Measurements from ENCODE around the gene CYP39A1. TPM values are rescaled to one million over a fixed set of nuclear protein-coding genes. Genes with fewer than 3 reads are reported as not detected.

The CYP39A1 gene
- total RNA-seq, 2 donors from 2014 or later: 1.8 to 3.8 TPM

DNA sequence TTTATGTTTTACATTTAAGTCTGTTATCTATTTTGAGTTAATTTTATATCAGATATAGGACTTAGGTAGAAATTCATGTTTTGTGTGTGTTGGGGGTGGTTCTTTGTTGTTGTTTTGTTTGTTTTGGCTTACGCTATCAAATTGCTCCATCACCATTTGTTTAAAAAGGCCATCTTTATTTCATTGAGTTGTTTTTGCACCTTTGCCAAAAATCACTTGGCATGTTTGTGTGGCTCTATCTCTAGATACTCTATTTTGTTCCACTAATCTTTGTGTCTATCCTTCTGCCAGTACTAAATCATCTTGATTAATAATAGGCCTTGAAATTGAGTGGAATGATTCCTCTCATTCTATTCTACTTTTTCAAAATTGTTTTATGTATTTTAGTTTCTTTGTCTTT, 7.4 kb downstream of the CYP39A1 start:
- Mint-ChIP-seq H3K9me3 (peaks cover 3% of the 10 kb centered on the region), H3K27me3 (ENCODE audit: insufficient read depth) (peaks cover 2% of the 10 kb centered on the region), H3K4me3 (no peak overlapping the region), H3K4me1 (no peaks in the 10 kb centered on the region), H3K36me3 (ENCODE audit: low read depth) (no peaks in the 10 kb centered on the region), H3K27ac (no peak overlapping the region)
- no peaks in the 10 kb centered on the region for H3K9me3 ChIP-seq (ENCODE audit: control insufficient read depth, low read length)
- no peak overlapping the region for H3K9ac ChIP-seq (ENCODE audit: extremely low read depth, low read length, poor library complexity, severe bottlenecking)
- H3K36me3 ChIP-seq (ENCODE audit: control insufficient read depth, insufficient read depth, low read length): no peaks in the 10 kb centered on the region
- DNase-seq: no peak
- no peak overlapping the region for H3K4me3 ChIP-seq (ENCODE audit: low read length)
- no peaks in the 10 kb centered on the region for H3K4me1 ChIP-seq (ENCODE audit: control insufficient read depth, insufficient read depth, low read length)
- WGBS, 2 experiments (ENCODE audit: insufficient coverage in 1 of 2, insufficient read length in 1 of 2): 100% methylated on average over 1 of the region's 1 CpG; no CpG with 5 or more reads in 1 of the 2 experiments
- H3K27me3 ChIP-seq (ENCODE audit: control insufficient read depth, insufficient read depth, low read length, poor library complexity, severe bottlenecking): no peaks in the 10 kb centered on the region
- TF ChIP-seq, protein P1, sequence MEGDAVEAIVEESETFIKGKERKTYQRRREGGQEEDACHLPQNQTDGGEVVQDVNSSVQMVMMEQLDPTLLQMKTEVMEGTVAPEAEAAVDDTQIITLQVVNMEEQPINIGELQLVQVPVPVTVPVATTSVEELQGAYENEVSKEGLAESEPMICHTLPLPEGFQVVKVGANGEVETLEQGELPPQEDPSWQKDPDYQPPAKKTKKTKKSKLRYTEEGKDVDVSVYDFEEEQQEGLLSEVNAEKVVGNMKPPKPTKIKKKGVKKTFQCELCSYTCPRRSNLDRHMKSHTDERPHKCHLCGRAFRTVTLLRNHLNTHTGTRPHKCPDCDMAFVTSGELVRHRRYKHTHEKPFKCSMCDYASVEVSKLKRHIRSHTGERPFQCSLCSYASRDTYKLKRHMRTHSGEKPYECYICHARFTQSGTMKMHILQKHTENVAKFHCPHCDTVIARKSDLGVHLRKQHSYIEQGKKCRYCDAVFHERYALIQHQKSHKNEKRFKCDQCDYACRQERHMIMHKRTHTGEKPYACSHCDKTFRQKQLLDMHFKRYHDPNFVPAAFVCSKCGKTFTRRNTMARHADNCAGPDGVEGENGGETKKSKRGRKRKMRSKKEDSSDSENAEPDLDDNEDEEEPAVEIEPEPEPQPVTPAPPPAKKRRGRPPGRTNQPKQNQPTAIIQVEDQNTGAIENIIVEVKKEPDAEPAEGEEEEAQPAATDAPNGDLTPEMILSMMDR (conservative IDR thresholded peaks at IDR 0.05): no peak
- no peak overlapping the region for H3K27ac ChIP-seq (ENCODE audit: low read depth, low read length)

DNA sequence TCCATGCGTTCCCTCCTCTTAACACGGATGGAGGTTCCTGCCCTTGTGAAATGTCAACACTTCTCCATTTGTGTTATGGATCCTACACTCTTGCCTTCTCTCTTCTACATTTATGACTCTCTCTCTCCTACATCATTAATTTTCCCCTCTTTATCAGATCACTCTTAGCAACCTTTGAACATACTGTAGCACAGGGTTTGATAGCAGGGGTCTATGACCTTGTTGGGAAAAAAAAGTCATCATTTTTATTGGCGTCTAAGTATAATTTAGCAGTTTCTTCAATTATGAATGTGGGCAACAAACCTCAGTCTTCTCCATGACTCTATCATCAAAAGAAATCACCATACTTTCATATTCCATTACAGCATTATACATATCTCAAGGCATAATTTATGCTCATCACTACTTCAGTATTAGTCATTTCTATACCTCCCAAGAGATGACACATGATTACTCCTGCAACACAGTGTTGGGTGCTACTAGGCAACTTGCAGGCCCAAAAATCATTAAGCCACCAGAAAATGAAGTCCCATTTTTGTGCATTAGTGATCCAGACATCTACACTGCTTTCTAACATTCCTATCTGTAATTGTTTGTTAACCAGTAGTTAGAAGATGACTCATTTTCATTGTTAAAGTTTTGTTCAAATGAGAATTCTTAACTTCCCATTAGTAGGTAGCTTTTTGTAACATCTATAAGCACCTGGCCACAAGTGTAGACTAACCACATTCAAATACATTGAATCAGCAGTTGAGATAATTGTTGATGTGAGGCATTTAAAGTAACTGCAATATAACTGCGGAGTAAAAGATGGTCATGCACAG, 9.5 kb downstream of the CYP39A1 start:
- no peak overlapping the region for H3K9ac ChIP-seq (ENCODE audit: extremely low read depth, low read length, poor library complexity, severe bottlenecking)
- WGBS, 2 experiments (ENCODE audit: insufficient coverage in 1 of 2, insufficient read length in 1 of 2): 91 to 93% methylated on average over 3 to 4 of the region's 4 CpGs

DNA sequence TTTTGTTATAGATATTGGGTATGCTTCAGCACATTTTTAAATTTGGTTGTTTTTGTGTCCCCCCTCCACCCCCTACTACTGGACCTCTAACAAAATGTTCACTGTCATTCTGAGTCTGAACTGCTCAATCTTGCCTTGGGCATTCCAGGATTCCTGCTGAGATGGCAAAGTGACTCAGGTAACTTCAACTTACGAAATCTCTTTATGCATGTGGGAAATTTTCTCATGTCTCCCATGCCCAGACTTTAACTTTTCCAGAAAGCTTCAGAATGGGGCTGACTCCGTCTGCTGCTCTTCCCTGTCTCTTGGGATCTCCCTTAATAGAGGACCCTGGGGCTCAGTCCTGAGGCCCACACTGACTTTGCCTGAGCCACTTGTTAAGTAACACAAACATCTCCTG, 14.0 kb downstream of the CYP39A1 start:
- Histone ChIP-seq H3K4me3 (ENCODE audit: low read length) (no peak overlapping the region), H3K36me3 (ENCODE audit: control insufficient read depth, insufficient read depth, low read length) (no peaks in the 10 kb centered on the region), H3K27ac (ENCODE audit: low read depth, low read length) (no peak overlapping the region), H3K27me3 (ENCODE audit: control insufficient read depth, insufficient read depth, low read length, poor library complexity, severe bottlenecking) (no peaks in the 10 kb centered on the region), H3K9ac (ENCODE audit: extremely low read depth, low read length, poor library complexity, severe bottlenecking) (no peak overlapping the region), H3K4me1 (ENCODE audit: control insufficient read depth, insufficient read depth, low read length) (no peaks in the 10 kb centered on the region), H3K9me3 (ENCODE audit: control insufficient read depth, low read length) (no peaks in the 10 kb centered on the region)
- H3K4me3 Mint-ChIP-seq: no peak overlapping the region
- DNase-seq: no peak
- no peak overlapping the region for H3K27ac Mint-ChIP-seq
- TF ChIP-seq, protein P1 (conservative IDR thresholded peaks at IDR 0.05): no peak
- 89% methylated on average over 2 of the region's 2 CpGs for WGBS, 2 experiments (ENCODE audit: insufficient coverage in 1 of 2, insufficient read length in 1 of 2)
- H3K9me3 Mint-ChIP-seq: no peaks in the 10 kb centered on the region
- H3K4me1 Mint-ChIP-seq: peaks cover 20% of the 10 kb centered on the region
- no peaks in the 10 kb centered on the region for H3K27me3 Mint-ChIP-seq (ENCODE audit: insufficient read depth)
- H3K36me3 Mint-ChIP-seq (ENCODE audit: low read depth): no peaks in the 10 kb centered on the region

More for the DNA sequence above, 9.5 kb downstream of the CYP39A1 start:
- Histone ChIP-seq H3K27ac (ENCODE audit: low read depth, low read length) (no peak overlapping the region), H3K4me3 (ENCODE audit: low read length) (no peak overlapping the region), H3K36me3 (ENCODE audit: control insufficient read depth, insufficient read depth, low read length) (no peaks in the 10 kb centered on the region), H3K9me3 (ENCODE audit: control insufficient read depth, low read length) (no peaks in the 10 kb centered on the region), H3K4me1 (ENCODE audit: control insufficient read depth, insufficient read depth, low read length) (no peaks in the 10 kb centered on the region), H3K27me3 (ENCODE audit: control insufficient read depth, insufficient read depth, low read length, poor library complexity, severe bottlenecking) (no peaks in the 10 kb centered on the region)
- Mint-ChIP-seq H3K4me3 (no peak overlapping the region), H3K9me3 (peaks cover 3% of the 10 kb centered on the region), H3K36me3 (ENCODE audit: low read depth) (no peaks in the 10 kb centered on the region), H3K27ac (no peak overlapping the region), H3K4me1 (peaks cover 12% of the 10 kb centered on the region), H3K27me3 (ENCODE audit: insufficient read depth) (peaks cover 2% of the 10 kb centered on the region)
- TF ChIP-seq, protein P1 (conservative IDR thresholded peaks at IDR 0.05): no peak
- DNase-seq: no peak

Data from endodermal cell (in vitro differentiated cells).